Lung (tissue), 12 donors: Measurements from ENCODE around the gene GALK2. TPM values are rescaled to one million over a fixed set of nuclear protein-coding genes. Genes with fewer than 3 reads are reported as not detected.

Experiments
- ATAC-seq: fragments of 200-7000 bp; cut with Tn5 transposase; one replicate; pipeline ENCODE4 v1.9.1; 2020; ENCODE audit warnings: moderate number of reproducible peaks; ENCODE audit not compliant: insufficient read depth, low FRiP score
- DNase-seq, 3 donors: peaks; one replicate each; pipeline ENCODE4 v3.0.0-alpha.2; 2013 to 2017
- H3K27ac ChIP-seq, 2 donors: one replicate each; pipeline ENCODE4 v1.5.1; 2013; ENCODE audit warnings: mild to moderate bottlenecking in 2 of 2, moderate library complexity in 2 of 2, control low read depth in 1 of 2, inconsistent platforms in 1 of 2, low read depth in 1 of 2, low read length in 1 of 2
- H3K27me3 ChIP-seq, 3 donors: one replicate each; pipeline ENCODE4 v1.5.1; 2013; ENCODE audit warnings: low read length in 2 of 3; ENCODE audit not compliant: control insufficient read depth in 3 of 3, insufficient read depth in 3 of 3
- H3K36me3 ChIP-seq, 4 donors: one replicate each; pipeline ENCODE4 v1.5.1; 2013; ENCODE audit warnings: low read length in 4 of 4, mild to moderate bottlenecking in 1 of 4, moderate library complexity in 1 of 4; ENCODE audit not compliant: control insufficient read depth in 4 of 4, insufficient read depth in 4 of 4
- H3K4me1 ChIP-seq, 5 donors: one replicate each; pipeline ENCODE4 v1.5.1; 2013; ENCODE audit warnings: low read length in 5 of 5, mild to moderate bottlenecking in 2 of 5, moderate library complexity in 1 of 5; ENCODE audit not compliant: control insufficient read depth in 5 of 5, insufficient read depth in 5 of 5
- H3K4me3 ChIP-seq: one replicate; pipeline ENCODE4 v1.5.1; 2013; ENCODE audit warnings: mild to moderate bottlenecking, control low read depth, moderate library complexity
- H3K9ac ChIP-seq, 2 donors: one replicate each; pipeline ENCODE4 v1.5.1; 2013; ENCODE audit warnings: low read length in 2 of 2, control low read depth in 1 of 2; ENCODE audit not compliant: insufficient read depth in 1 of 2
- H3K9me3 ChIP-seq, 4 donors: one replicate each; pipeline ENCODE4 v1.5.1; 2013; ENCODE audit warnings: low read length in 3 of 4, mild to moderate bottlenecking in 1 of 4, moderate library complexity in 1 of 4; ENCODE audit not compliant: control insufficient read depth in 4 of 4, insufficient read depth in 3 of 4
- CTCF ChIP-seq: IDR thresholded peaks from 2 replicates; pipeline ENCODE4 v1.5.1; 2012; ENCODE audit warnings: mild to moderate bottlenecking; ENCODE audit errors: control extremely low read depth, extremely low read depth
- WGBS, 2 donors: extraction: QIAGEN DNeasy Blood & Tissue Kit; methylation state at CpG; one replicate each; pipeline ENCODE4 v1.1.7; 2013; 5-methylcytosine and 5-hydroxymethylcytosine counted together
- polyA plus RNA-seq, 2 donors: library from polyadenylated mRNA; stranded (reverse); fragments of 200-250 nt; gene quantifications; one replicate each; pipeline ENCODE4 v1.2.1, GENCODE V29; 2013
- total RNA-seq, 2 donors: library from RNA; depleted of rRNA in 1 of 2; stranded (reverse); fragments of >200 nt in 1 of 2; gene quantifications; one replicate each; pipeline ENCODE4 v1.2.1, GENCODE V29; 2014 to 2021
- donor health status: control.
- donor health status: control.
- donor health status: Bipolar disorder and iron deficiency.
- donor health status: healthy.
- donor health status: DM: yes; HTN: yes; CAD: no.

The GALK2 gene
- total and polyA plus RNA-seq, 4 donors = 12.4 to 44.8 (median 34.0) TPM

GRCh38 chr15:49314716-49315115, 144.7 kb downstream of the GALK2 start:
- peaks cover 0 to 7% (median 3%) of the 10 kb centered on the region in 5 donors for H3K4me1 ChIP-seq
- no peak for TF ChIP-seq CTCF
- H3K9me3 ChIP-seq = no peaks in the 10 kb centered on the region
- 81 to 87% methylated on average over 1 of the region's 1 CpG for WGBS, 2 donors
- DNase-seq (peak in 1 of 3 donors; percentile 49), ATAC-seq (no peak)
- no peaks in the 10 kb centered on the region for H3K27me3 ChIP-seq
- H3K9ac ChIP-seq = no peak overlapping the region
- H3K36me3 ChIP-seq = peaks cover 0 to 8% (median 4%) of the 10 kb centered on the region in 4 donors
- H3K4me3 ChIP-seq = no peak overlapping the region
- no peak overlapping the region for H3K27ac ChIP-seq

GRCh38 chr15:49315391-49315823, 145.4 kb downstream of the GALK2 start:
- Histone ChIP-seq H3K4me1 (peaks cover 0 to 5% (median 3%) of the 10 kb centered on the region in 5 donors), H3K27me3 (no peaks in the 10 kb centered on the region), H3K27ac (no peak overlapping the region), H3K4me3 (no peak overlapping the region), H3K9me3 (no peaks in the 10 kb centered on the region), H3K9ac (no peak overlapping the region), H3K36me3 (peaks cover 0 to 8% (median 8%) of the 10 kb centered on the region in 4 donors)
- DNase-seq = no peak
- no peak for TF ChIP-seq CTCF
- WGBS, 2 donors = 66 to 74% methylated on average over 2 of the region's 2 CpGs
- no peak for ATAC-seq

- WGBS, 2 donors = 38 to 46% methylated on average over 1 of the region's 1 CpG
- ATAC-seq (no peak), DNase-seq (no peak)
- Histone ChIP-seq H3K9ac (no peak overlapping the region), H3K4me1 (peaks cover 0 to 7% (median 3%) of the 10 kb centered on the region in 5 donors), H3K36me3 (peaks cover 6 to 15% (median 9%) of the 10 kb centered on the region in 4 donors), H3K4me3 (no peak overlapping the region), H3K27ac (peak overlapping the region in 1 of 2 donors; percentile 33), H3K9me3 (no peaks in the 10 kb centered on the region), H3K27me3 (no peaks in the 10 kb centered on the region)
- no peak for TF ChIP-seq CTCF
These were observed 150.3 kb downstream of the GALK2 start for GRCh38 chr15:49320351-49320750.

- H3K4me1 ChIP-seq = peaks cover 0 to 9% (median 3%) of the 10 kb centered on the region in 5 donors
- no peak overlapping the region for H3K9ac ChIP-seq
- H3K9me3 ChIP-seq = no peaks in the 10 kb centered on the region
- H3K36me3 ChIP-seq = peaks cover 6 to 15% (median 11%) of the 10 kb centered on the region in 4 donors
- 75 to 82% methylated on average over 1 of the region's 1 CpG for WGBS, 2 donors
- DNase-seq (peak in 2 of 3 donors; percentile 25 to 45), ATAC-seq (peak; percentile 68)
- no peaks in the 10 kb centered on the region for H3K27me3 ChIP-seq
- H3K27ac ChIP-seq = no peak overlapping the region
- H3K4me3 ChIP-seq = no peak overlapping the region
- TF ChIP-seq CTCF = no peak
These were observed 153.2 kb downstream of the GALK2 start for GRCh38 chr15:49323207-49323606.
